Gastroesophageal sphincter (tissue), 3 donors: ENCODE results near the gene SLC25A33.

ENCODE experiments used
- CTCF ChIP-seq, 4 experiments: fragments of 200-600 bp in 2 of 4; fragments of 450-650 bp in 2 of 4; sonication (generic) in 1 of 4; IDR thresholded peaks; one replicate each; pipeline ENCODE4 v1.5.1; 2017 to 2019; ENCODE audit warnings: antibody characterized with exemption in 4 of 4, mild to moderate bottlenecking in 2 of 4, moderate library complexity in 2 of 4
- POLR2A ChIP-seq, 2 donors: fragments of 450-650 bp; IDR thresholded peaks; one replicate each; pipeline ENCODE4 v1.6.1; 2017; ENCODE audit warnings: antibody characterized with exemption in 2 of 2, mild to moderate bottlenecking in 2 of 2, moderate library complexity in 1 of 2

- TF ChIP-seq CTCF (IDR thresholded peaks at IDR 0.05) (no peak), POLR2A (IDR thresholded peaks at IDR 0.05) (no peak)
Observed at GRCh38 chr1:9580942-9581341, 41.7 kb downstream of the SLC25A33 start.
